Esophagus (tissue), 2 donors: ENCODE results near the gene ABCB9. TPM values are rescaled to one million over a fixed set of nuclear protein-coding genes. Genes with fewer than 3 reads are reported as not detected.

Experiments used
- H3K27ac ChIP-seq, 2 donors: one replicate each; pipeline ENCODE4 v1.5.1; 2013; ENCODE audit warnings: low read depth in 2 of 2, mild to moderate bottlenecking in 2 of 2, inconsistent platforms in 1 of 2, low read length in 1 of 2, moderate library complexity in 1 of 2
- H3K27me3 ChIP-seq, 2 donors: one replicate each; pipeline ENCODE4 v1.6.1; 2013; ENCODE audit warnings: low read length in 2 of 2, control low read depth in 1 of 2, mild to moderate bottlenecking in 1 of 2; ENCODE audit not compliant: insufficient read depth in 2 of 2, control insufficient read depth in 1 of 2
- H3K36me3 ChIP-seq, 2 donors: one replicate each; pipeline ENCODE4 v1.6.1; 2013; ENCODE audit warnings: low read length in 1 of 2; ENCODE audit not compliant: control insufficient read depth in 2 of 2, insufficient read depth in 2 of 2
- H3K4me1 ChIP-seq, 2 donors: one replicate each; pipeline ENCODE4 v1.6.1; 2013; ENCODE audit warnings: low read length in 1 of 2; ENCODE audit not compliant: control insufficient read depth in 2 of 2, insufficient read depth in 2 of 2
- H3K4me3 ChIP-seq, 2 donors: one replicate each; pipeline ENCODE4 v1.5.1; 2013; ENCODE audit warnings: low read length in 2 of 2, mild to moderate bottlenecking in 2 of 2, low read depth in 1 of 2, moderate library complexity in 1 of 2
- H3K9me3 ChIP-seq, 2 donors: one replicate each; pipeline ENCODE4 v1.6.1; 2013; ENCODE audit warnings: mild to moderate bottlenecking in 2 of 2, low read depth in 1 of 2, low read length in 1 of 2, moderate library complexity in 1 of 2; ENCODE audit not compliant: control insufficient read depth in 2 of 2, insufficient read depth in 1 of 2
- WGBS, 2 donors: extraction: QIAGEN DNeasy Blood & Tissue Kit; methylation state at CpG; one replicate each; pipeline ENCODE4 v1.1.7; 2013; 5-methylcytosine and 5-hydroxymethylcytosine counted together
- polyA plus RNA-seq, 2 donors: library from polyadenylated mRNA; stranded (reverse); fragments of 200-250 nt; gene quantifications; one replicate each; pipeline ENCODE4 v1.2.3, GENCODE V29; 2013
- donor health status: healthy with polysubstance abuse.
- donor health status: Bipolar disorder and iron deficiency.

Gene ABCB9
- polyA plus RNA-seq, 2 donors, result 1.5 to 4.4 TPM

DNA sequence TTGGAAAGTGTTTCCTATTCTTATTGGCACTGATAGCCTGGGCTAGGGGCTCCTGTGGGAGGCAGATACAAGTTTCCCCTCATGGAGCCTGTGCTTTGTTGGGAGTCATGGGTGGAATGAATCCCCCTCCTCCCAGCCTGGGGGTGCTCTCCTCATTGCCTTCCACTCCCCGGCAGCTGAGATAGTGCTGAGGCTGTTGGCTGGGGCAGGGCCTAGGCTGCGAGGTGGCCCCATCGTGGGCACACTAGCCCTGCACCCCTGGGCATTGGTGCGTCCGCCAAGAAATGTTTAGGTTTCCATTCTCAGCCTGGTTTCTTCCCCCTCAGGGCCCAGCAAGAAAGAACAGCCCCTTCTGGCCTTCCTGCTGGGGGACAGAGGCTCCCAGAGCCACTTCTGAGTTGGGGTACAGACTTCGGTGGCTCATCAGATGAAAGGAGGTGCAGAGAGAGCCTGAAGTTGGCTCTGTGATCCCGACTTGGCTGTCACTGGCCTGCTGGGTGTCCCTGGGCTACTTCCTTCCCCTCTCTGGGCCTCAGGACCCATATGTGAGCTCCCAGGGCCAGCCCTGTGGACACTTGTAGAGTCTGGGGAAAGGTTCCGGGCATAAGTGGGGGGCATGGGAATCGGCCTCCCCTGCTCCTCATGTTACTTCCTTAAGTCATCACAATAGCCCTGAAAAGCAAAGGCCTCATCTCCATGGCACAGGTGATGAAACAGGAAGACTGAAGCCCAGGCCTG lies 11.6 kb upstream of the ABCB9 start:
- Histone ChIP-seq H3K27ac (no peak overlapping the region), H3K36me3 (peaks cover 0 to 20% of the 10 kb centered on the region in 2 donors), H3K4me1 (peaks cover 25 to 35% of the 10 kb centered on the region in 2 donors), H3K9me3 (no peaks in the 10 kb centered on the region), H3K27me3 (no peaks in the 10 kb centered on the region), H3K4me3 (no peak overlapping the region)
- WGBS, 2 donors, result 81 to 88% methylated on average over 9 of the region's 9 CpGs

- H3K36me3 ChIP-seq, result peaks cover 0 to 14% of the 10 kb centered on the region in 2 donors
- peaks cover 19 to 29% of the 10 kb centered on the region in 2 donors for H3K4me1 ChIP-seq
- no peaks in the 10 kb centered on the region for H3K9me3 ChIP-seq
- H3K27ac ChIP-seq, result no peak overlapping the region
- 79 to 86% methylated on average over 6 of the region's 6 CpGs for WGBS, 2 donors
- H3K4me3 ChIP-seq, result no peak overlapping the region
- H3K27me3 ChIP-seq, result no peaks in the 10 kb centered on the region
Measured at GRCh38 chr12:122977153-122977552, 10.9 kb upstream of the ABCB9 start.

GRCh38 chr12:122976648-122976975 lies 10.3 kb upstream of the ABCB9 start:
- Histone ChIP-seq H3K27me3 (no peaks in the 10 kb centered on the region), H3K36me3 (peaks cover 0 to 9% of the 10 kb centered on the region in 2 donors), H3K4me3 (no peak overlapping the region), H3K4me1 (peaks cover 14 to 23% of the 10 kb centered on the region in 2 donors), H3K27ac (no peak overlapping the region), H3K9me3 (no peaks in the 10 kb centered on the region)
- WGBS, 2 donors, result 70 to 76% methylated on average over 15 of the region's 15 CpGs

- Histone ChIP-seq H3K36me3 (peaks cover 0 to 7% of the 10 kb centered on the region in 2 donors), H3K27ac (peak overlapping the region in 1 of 2 donors; percentile 23), H3K4me3 (peak overlapping the region; percentile 85 to 89), H3K9me3 (no peaks in the 10 kb centered on the region), H3K4me1 (peaks cover 13 to 20% of the 10 kb centered on the region in 2 donors), H3K27me3 (no peaks in the 10 kb centered on the region)
- 6 to 7% methylated on average over 8 of the region's 8 CpGs for WGBS, 2 donors
Measured at GRCh38 chr12:122975790-122976647, 9.8 kb upstream of the ABCB9 start.

GRCh38 chr12:122974892-122975789 lies 8.9 kb upstream of the ABCB9 start, which contains the start of gene OGFOD2:
TSS of gene OGFOD2 (plus strand) at chr12:122975244. CDS start at chr12:122975252, 8 bp downstream.
- Histone ChIP-seq H3K4me1 (peaks cover 11 to 20% of the 10 kb centered on the region in 2 donors), H3K36me3 (peaks cover 0 to 7% of the 10 kb centered on the region in 2 donors), H3K9me3 (no peaks in the 10 kb centered on the region), H3K27ac (peak within 1 kb of the TSS; percentile 97 to 100), H3K27me3 (no peaks in the 10 kb centered on the region), H3K4me3 (peak within 1 kb of the TSS; percentile 85 to 89)
- 0 to 1% methylated on average over 64 to 66 of the region's 66 CpGs for WGBS, 2 donors

GRCh38 chr12:122974274-122974891 lies 8.1 kb upstream of the ABCB9 start:
- Histone ChIP-seq H3K27me3 (no peaks in the 10 kb centered on the region), H3K4me1 (peaks cover 8 to 17% of the 10 kb centered on the region in 2 donors), H3K27ac (peak overlapping the region; percentile 97 to 100), H3K9me3 (no peaks in the 10 kb centered on the region), H3K4me3 (peak overlapping the region; percentile 85 to 89), H3K36me3 (peaks cover 0 to 7% of the 10 kb centered on the region in 2 donors)
- WGBS, 2 donors, result 0% methylated on average over 32 of the region's 32 CpGs

DNA sequence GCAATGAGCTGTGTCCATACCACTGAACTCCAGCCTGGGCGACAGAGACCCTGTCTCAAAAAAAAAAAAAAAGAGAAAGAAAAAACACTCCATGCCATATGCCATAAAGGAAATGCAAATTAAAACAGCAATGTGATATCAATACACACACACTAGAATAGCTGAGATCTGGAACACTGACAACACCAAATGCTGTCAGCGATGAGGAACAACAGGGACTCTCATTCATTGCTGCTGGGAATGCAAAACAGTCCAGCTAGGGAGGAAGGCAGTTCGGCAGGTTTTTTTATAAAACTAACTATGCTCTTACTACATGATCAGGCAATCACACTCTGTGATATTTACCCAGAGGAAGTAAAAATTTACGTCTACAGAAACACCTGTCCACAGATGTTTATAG lies 3.4 kb upstream of the ABCB9 start:
- Histone ChIP-seq H3K27ac (no peak overlapping the region), H3K36me3 (no peaks in the 10 kb centered on the region), H3K9me3 (no peaks in the 10 kb centered on the region), H3K4me1 (peaks cover 0 to 3% of the 10 kb centered on the region in 2 donors), H3K4me3 (no peak overlapping the region), H3K27me3 (no peaks in the 10 kb centered on the region)
- 35 to 44% methylated on average over 4 of the region's 4 CpGs for WGBS, 2 donors

DNA sequence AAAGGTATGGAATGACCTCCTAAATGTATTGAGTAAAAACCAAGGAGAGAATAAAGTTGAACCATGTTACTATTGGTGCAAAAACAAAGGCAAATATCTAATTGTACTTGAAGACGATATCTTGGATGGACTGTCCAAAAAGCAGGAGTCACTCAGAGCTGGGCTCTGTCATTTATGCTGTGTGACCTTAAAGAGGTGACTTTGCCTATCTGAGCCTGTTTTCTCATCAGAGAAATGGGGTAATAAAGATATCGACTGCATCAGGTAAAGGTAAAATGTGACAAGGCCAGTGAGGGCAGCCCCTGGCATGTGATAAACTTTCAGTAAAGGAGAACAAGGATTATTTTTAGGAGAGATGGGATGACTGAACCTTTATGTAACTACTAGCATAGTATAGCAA lies 1.8 kb upstream of the ABCB9 start:
- peaks cover 4 to 10% of the 10 kb centered on the region in 2 donors for H3K4me1 ChIP-seq
- 79 to 86% methylated on average over 2 of the region's 2 CpGs for WGBS, 2 donors
- no peak overlapping the region for H3K4me3 ChIP-seq
- H3K27ac ChIP-seq, result no peak overlapping the region
- H3K9me3 ChIP-seq, result no peaks in the 10 kb centered on the region
- H3K27me3 ChIP-seq, result no peaks in the 10 kb centered on the region
- H3K36me3 ChIP-seq, result no peaks in the 10 kb centered on the region
